K562 (cell line): ENCODE measurements around the gene TUT1. TPM values are rescaled to one million over a fixed set of nuclear protein-coding genes. Genes with fewer than 3 reads are reported as not detected.

ENCODE experiments used
- BDP1 ChIP-seq: IDR thresholded peaks from 3 replicates; pipeline ENCODE4 v1.6.1; 2011; ENCODE audit not compliant: insufficient read length, insufficient read depth
- ELF2 ChIP-seq: fragments of 250-450 bp; sonication (Bioruptor Pico); IDR thresholded peaks from 2 replicates; pipeline ENCODE4 v1.5.0; 2021; ENCODE audit warnings: mild to moderate bottlenecking
- ESRRB ChIP-seq: fragments of 250-450 bp; sonication (Bioruptor Pico); IDR thresholded peaks from 2 replicates; pipeline ENCODE4 v1.5.0; 2020; ENCODE audit warnings: mild to moderate bottlenecking, moderate library complexity, borderline replicate concordance
- GTF2A2 ChIP-seq: IDR thresholded peaks from 2 replicates; pipeline ENCODE4 v1.6.1; 2016; ENCODE audit warnings: mild to moderate bottlenecking, missing genetic modification characterization, missing compliant biosample characterization
- HLTF ChIP-seq: fragments of 450-650 bp; IDR thresholded peaks from 2 replicates; pipeline ENCODE4 v1.6.1; 2016
- JUNB ChIP-seq: fragments of 450-650 bp; formaldehyde crosslinking; conservative IDR thresholded peaks from 2 replicates; pipeline ENCODE4 v1.4.0; 2020; ENCODE audit warnings: mild to moderate bottlenecking
- KAT2B ChIP-seq: IDR thresholded peaks from one replicate; pipeline ENCODE4 v1.6.1; 2012; ENCODE audit warnings: low read depth, mild to moderate bottlenecking, control low read depth, inconsistent platforms, low read length, moderate library complexity
- KLF1 ChIP-seq: fragments of 450-650 bp; IDR thresholded peaks from 2 replicates; pipeline ENCODE4 v1.6.1; 2016; ENCODE audit warnings: missing genetic modification characterization, missing compliant biosample characterization
- KLF16 ChIP-seq: IDR thresholded peaks from 2 replicates; pipeline ENCODE4 v1.6.1; 2016; ENCODE audit warnings: antibody characterized with exemption
- LEF1 ChIP-seq: fragments of 450-650 bp; IDR thresholded peaks from 2 replicates; pipeline ENCODE4 v1.6.1; 2016; ENCODE audit warnings: mild to moderate bottlenecking
- MTA2 ChIP-seq: fragments of 450-650 bp; IDR thresholded peaks from 2 replicates; pipeline ENCODE4 v1.6.1; 2016; ENCODE audit warnings: low read depth
- NCOA2 ChIP-seq, 2 experiments: fragments of 450-650 bp; IDR thresholded peaks; 2 replicates each; pipeline ENCODE4 v1.6.1; 2018; ENCODE audit warnings: mild to moderate bottlenecking in 2 of 2, moderate library complexity in 1 of 2; ENCODE audit not compliant: partially characterized antibody in 2 of 2
- NR1H2 ChIP-seq: sonication (generic); formaldehyde crosslinking; IDR thresholded peaks from 2 replicates; pipeline ENCODE4 v1.4.0; 2020; ENCODE audit warnings: mild to moderate bottlenecking, missing genetic modification reagents
- NR4A1 ChIP-seq, 2 experiments: fragments of 250-450 bp in 1 of 2; fragments of 450-650 bp in 1 of 2; sonication (Bioruptor Pico) in 1 of 2; IDR thresholded peaks; 2 replicates each; pipeline versions ENCODE4 v1.4.0 to v1.6.1; 2016 to 2020; ENCODE audit warnings: mild to moderate bottlenecking in 2 of 2, missing compliant biosample characterization in 1 of 2, missing genetic modification characterization in 1 of 2, moderate library complexity in 1 of 2
- PHF21A ChIP-seq: fragments of 450-650 bp; IDR thresholded peaks from 2 replicates; pipeline ENCODE4 v1.6.1; 2017; ENCODE audit warnings: low read depth, borderline replicate concordance
- STAG1 ChIP-seq: sonication (generic); formaldehyde crosslinking; IDR thresholded peaks from 2 replicates; pipeline ENCODE4 v1.5.0; 2020; ENCODE audit warnings: missing genetic modification reagents, borderline replicate concordance
- ZC3H11A ChIP-seq: IDR thresholded peaks from 2 replicates; pipeline ENCODE4 v1.6.1; 2012; ENCODE audit warnings: low read depth, low read length, improper control_type of control experiment
- ZFP30 ChIP-seq: fragments of 250-450 bp; sonication (Bioruptor Pico); IDR thresholded peaks from 2 replicates; pipeline ENCODE4 v1.8.0; 2022; ENCODE audit warnings: moderate library complexity, mild to moderate bottlenecking, inconsistent platforms, borderline replicate concordance
- ZNF24 ChIP-seq: fragments of 450-650 bp; IDR thresholded peaks from 2 replicates; pipeline ENCODE4 v1.6.1; 2016
- polyA plus RNA-seq, 8 experiments: library from polyadenylated mRNA; depleted of rRNA in 4 of 8; stranded (reverse) in 5 of 8; unstranded in 3 of 8; fragments of >200 nt; fragmentation: Nextera tagmentation in 2 of 8; fragmentation: Illumina TruSeq in 1 of 8; extraction: Ambion mirVana in 2 of 8; extraction: Trizol in 1 of 8; gene quantifications; 2 replicates each; pipeline versions ENCODE4 v1.2.1 to v1.2.3, GENCODE V29; 2011 to 2014; ENCODE audit warnings: inconsistent platforms in 1 of 8, missing spikeins in 1 of 8
- total RNA-seq, 7 experiments: library from RNA; depleted of rRNA in 6 of 7; stranded (reverse); fragments of >200 nt in 6 of 7; fragmentation: Illumina TruSeq in 2 of 7; extraction: Trizol in 2 of 7; gene quantifications; 2 replicates each; pipeline versions ENCODE4 v1.2.1 to v1.2.3, GENCODE V29; 2011 to 2021; ENCODE audit warnings: low replicate concordance in 1 of 7
- TF ChIP-seq, protein P1 (sequence below): fragments of 250-450 bp; sonication (Bioruptor Pico); IDR thresholded peaks from 2 replicates; pipeline ENCODE4 v1.8.0; 2021; ENCODE audit warnings: borderline replicate concordance, mild to moderate bottlenecking, moderate library complexity; ENCODE audit not compliant: poor library complexity, severe bottlenecking
- TF ChIP-seq, protein P2 (sequence below): IDR thresholded peaks from 3 replicates; pipeline ENCODE4 v1.6.1; 2011; ENCODE audit warnings: borderline replicate concordance, mild to moderate bottlenecking, moderate library complexity; ENCODE audit not compliant: insufficient read length; ENCODE audit errors: extremely low read depth
- TF ChIP-seq, protein P3 (sequence below): fragments of 200-800 bp; sonication (Bioruptor generic); IDR thresholded peaks from 2 replicates; pipeline ENCODE4 v1.6.1; 2017; ENCODE audit warnings: missing genetic modification characterization, missing compliant biosample characterization
- TF ChIP-seq, protein P4 (sequence below): sonication (generic); formaldehyde crosslinking; IDR thresholded peaks from 2 replicates; pipeline ENCODE4 v1.8.0; 2022; ENCODE audit warnings: missing genetic modification reagents, mild to moderate bottlenecking, borderline replicate concordance

TUT1 gene
- total and polyA plus RNA-seq, 9 of the 15 experiments (the other 6 are each of a cell fraction or from before 2014, with no cell fraction given), result 0.66 to 44.3 (median 15.7) TPM

DNA sequence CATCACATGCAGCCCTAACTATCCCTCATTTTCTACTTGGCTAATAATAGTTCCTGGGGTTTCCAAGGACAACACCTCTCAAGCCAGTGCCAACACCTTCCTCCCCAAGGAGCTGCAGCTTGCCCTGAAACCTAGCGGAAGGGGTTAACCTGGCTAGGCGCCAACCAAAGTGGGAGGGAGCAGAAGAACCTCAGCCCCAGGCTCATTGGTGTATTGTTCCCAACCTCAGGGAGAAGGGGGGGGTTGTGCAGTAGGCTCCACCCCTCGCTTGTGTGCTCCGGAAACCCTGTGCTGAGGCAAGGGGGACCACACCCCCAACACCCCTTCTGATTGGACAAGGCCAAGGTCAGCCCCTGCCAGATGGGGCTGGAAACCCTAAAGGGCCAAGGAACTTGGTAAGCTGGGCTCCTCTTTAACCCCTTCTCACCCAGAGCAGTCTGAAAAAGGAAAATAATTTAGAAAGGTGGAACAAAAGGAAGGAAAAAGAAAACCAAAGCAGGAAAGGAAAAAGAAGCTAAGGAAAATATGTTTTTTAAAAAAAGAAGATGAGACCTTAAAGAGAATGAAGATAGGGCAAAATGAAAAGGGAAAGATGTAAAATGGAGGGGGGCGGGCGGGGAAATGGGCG, 7.9 kb upstream of the TUT1 start (continued):
- TF ChIP-seq, protein P1, sequence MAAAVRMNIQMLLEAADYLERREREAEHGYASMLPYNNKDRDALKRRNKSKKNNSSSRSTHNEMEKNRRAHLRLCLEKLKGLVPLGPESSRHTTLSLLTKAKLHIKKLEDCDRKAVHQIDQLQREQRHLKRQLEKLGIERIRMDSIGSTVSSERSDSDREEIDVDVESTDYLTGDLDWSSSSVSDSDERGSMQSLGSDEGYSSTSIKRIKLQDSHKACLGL (CRISPR knock-in tag), result no peak
- TF ChIP-seq ELF2, result no peak
- no peak for TF ChIP-seq KAT2B
- TF ChIP-seq, protein P2, sequence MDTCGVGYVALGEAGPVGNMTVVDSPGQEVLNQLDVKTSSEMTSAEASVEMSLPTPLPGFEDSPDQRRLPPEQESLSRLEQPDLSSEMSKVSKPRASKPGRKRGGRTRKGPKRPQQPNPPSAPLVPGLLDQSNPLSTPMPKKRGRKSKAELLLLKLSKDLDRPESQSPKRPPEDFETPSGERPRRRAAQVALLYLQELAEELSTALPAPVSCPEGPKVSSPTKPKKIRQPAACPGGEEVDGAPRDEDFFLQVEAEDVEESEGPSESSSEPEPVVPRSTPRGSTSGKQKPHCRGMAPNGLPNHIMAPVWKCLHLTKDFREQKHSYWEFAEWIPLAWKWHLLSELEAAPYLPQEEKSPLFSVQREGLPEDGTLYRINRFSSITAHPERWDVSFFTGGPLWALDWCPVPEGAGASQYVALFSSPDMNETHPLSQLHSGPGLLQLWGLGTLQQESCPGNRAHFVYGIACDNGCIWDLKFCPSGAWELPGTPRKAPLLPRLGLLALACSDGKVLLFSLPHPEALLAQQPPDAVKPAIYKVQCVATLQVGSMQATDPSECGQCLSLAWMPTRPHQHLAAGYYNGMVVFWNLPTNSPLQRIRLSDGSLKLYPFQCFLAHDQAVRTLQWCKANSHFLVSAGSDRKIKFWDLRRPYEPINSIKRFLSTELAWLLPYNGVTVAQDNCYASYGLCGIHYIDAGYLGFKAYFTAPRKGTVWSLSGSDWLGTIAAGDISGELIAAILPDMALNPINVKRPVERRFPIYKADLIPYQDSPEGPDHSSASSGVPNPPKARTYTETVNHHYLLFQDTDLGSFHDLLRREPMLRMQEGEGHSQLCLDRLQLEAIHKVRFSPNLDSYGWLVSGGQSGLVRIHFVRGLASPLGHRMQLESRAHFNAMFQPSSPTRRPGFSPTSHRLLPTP, result no peak
- TF ChIP-seq PHF21A, result peak; percentile 53; the same call in 1 of the 2 replicates
- TF ChIP-seq, protein P3, sequence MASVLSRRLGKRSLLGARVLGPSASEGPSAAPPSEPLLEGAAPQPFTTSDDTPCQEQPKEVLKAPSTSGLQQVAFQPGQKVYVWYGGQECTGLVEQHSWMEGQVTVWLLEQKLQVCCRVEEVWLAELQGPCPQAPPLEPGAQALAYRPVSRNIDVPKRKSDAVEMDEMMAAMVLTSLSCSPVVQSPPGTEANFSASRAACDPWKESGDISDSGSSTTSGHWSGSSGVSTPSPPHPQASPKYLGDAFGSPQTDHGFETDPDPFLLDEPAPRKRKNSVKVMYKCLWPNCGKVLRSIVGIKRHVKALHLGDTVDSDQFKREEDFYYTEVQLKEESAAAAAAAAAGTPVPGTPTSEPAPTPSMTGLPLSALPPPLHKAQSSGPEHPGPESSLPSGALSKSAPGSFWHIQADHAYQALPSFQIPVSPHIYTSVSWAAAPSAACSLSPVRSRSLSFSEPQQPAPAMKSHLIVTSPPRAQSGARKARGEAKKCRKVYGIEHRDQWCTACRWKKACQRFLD (CRISPR knock-in tag), result no peak
- TF ChIP-seq GTF2A2, result no peak
- TF ChIP-seq KLF1 (tag), result peak; percentile 99
- TF ChIP-seq KLF16, result no peak; the same call in 1 of the 2 replicates
- no peak for TF ChIP-seq STAG1 (CRISPR knock-in tag)
- TF ChIP-seq, protein P4, sequence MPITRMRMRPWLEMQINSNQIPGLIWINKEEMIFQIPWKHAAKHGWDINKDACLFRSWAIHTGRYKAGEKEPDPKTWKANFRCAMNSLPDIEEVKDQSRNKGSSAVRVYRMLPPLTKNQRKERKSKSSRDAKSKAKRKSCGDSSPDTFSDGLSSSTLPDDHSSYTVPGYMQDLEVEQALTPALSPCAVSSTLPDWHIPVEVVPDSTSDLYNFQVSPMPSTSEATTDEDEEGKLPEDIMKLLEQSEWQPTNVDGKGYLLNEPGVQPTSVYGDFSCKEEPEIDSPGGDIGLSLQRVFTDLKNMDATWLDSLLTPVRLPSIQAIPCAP (CRISPR knock-in tag), result no peak
- no peak for TF ChIP-seq BDP1
- no peak for TF ChIP-seq ZC3H11A
- no peak for TF ChIP-seq NR4A1 (CRISPR knock-in tag; IDR thresholded peaks at IDR 0.05)
- TF ChIP-seq NR4A1 (tag; IDR thresholded peaks at IDR 0.05), result no peak
- TF ChIP-seq LEF1, result peak; percentile 59; the same call in 1 of the 2 replicates
- TF ChIP-seq JUNB, result no peak
- no peak for TF ChIP-seq NR1H2 (CRISPR knock-in tag)
- TF ChIP-seq HLTF, result no peak
- TF ChIP-seq ESRRB (CRISPR knock-in tag), result no peak
- TF ChIP-seq ZFP30 (CRISPR knock-in tag), result no peak
- no peak for TF ChIP-seq NCOA2 (IDR thresholded peaks at IDR 0.05; ENCODE audit: partially characterized antibody in 2 of 2)
- no peak; the same call in 1 of the 2 replicates for TF ChIP-seq MTA2
- no peak for TF ChIP-seq ZNF24
